ENCODE data around the gene SLC51A. TPM values are rescaled to one million over a fixed set of nuclear protein-coding genes. Genes with fewer than 3 reads are reported as not detected.
A peak's percentile ranks its signal among the peaks of the same experiment; 100 is the strongest.

SLC51A gene
- total and polyA plus RNA-seq, 9 of the 15 experiments (the other 6 are each of a cell fraction or from before 2014, with no cell fraction given) = 0.35 to 0.38 TPM; not detected in 7

DNA sequence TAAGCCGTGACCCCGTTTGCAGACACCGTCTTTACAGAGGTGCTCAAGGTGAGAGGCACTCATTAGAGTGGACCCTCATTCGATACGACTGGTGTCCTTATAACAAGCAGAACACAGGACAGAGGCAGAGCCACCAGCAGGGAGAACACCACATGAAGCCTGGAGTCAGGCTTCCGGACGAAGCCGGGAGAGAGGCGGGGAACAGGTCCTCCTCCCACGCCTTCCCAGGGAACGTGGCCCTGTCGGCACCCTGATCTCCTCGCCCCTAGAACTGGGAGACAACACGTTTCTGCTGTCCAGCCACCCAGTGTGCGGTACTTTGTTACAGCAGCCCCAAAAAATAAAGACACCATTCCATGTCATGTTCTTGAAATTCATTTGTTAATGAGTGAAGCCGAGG is 38.8 kb upstream of the SLC51A start (continued):
- peak; percentile 68 for TF ChIP-seq MGA (IDR thresholded peaks at IDR 0.05)
- no peak for TF ChIP-seq U2AF1 (optimal IDR thresholded peaks at IDR 0.05; ENCODE audit: low read depth, low read length)
- peak; percentile 32; the same call in 1 of the 2 replicates for TF ChIP-seq MAX (CRISPR knock-in tag; IDR thresholded peaks at IDR 0.05)
- TF ChIP-seq, protein P1, sequence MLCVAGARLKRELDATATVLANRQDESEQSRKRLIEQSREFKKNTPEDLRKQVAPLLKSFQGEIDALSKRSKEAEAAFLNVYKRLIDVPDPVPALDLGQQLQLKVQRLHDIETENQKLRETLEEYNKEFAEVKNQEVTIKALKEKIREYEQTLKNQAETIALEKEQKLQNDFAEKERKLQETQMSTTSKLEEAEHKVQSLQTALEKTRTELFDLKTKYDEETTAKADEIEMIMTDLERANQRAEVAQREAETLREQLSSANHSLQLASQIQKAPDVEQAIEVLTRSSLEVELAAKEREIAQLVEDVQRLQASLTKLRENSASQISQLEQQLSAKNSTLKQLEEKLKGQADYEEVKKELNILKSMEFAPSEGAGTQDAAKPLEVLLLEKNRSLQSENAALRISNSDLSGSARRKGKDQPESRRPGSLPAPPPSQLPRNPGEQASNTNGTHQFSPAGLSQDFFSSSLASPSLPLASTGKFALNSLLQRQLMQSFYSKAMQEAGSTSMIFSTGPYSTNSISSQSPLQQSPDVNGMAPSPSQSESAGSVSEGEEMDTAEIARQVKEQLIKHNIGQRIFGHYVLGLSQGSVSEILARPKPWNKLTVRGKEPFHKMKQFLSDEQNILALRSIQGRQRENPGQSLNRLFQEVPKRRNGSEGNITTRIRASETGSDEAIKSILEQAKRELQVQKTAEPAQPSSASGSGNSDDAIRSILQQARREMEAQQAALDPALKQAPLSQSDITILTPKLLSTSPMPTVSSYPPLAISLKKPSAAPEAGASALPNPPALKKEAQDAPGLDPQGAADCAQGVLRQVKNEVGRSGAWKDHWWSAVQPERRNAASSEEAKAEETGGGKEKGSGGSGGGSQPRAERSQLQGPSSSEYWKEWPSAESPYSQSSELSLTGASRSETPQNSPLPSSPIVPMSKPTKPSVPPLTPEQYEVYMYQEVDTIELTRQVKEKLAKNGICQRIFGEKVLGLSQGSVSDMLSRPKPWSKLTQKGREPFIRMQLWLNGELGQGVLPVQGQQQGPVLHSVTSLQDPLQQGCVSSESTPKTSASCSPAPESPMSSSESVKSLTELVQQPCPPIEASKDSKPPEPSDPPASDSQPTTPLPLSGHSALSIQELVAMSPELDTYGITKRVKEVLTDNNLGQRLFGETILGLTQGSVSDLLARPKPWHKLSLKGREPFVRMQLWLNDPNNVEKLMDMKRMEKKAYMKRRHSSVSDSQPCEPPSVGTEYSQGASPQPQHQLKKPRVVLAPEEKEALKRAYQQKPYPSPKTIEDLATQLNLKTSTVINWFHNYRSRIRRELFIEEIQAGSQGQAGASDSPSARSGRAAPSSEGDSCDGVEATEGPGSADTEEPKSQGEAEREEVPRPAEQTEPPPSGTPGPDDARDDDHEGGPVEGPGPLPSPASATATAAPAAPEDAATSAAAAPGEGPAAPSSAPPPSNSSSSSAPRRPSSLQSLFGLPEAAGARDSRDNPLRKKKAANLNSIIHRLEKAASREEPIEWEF (CRISPR knock-in tag; IDR thresholded peaks at IDR 0.05) = no peak
- TF ChIP-seq OTX1 (CRISPR knock-in tag; IDR thresholded peaks at IDR 0.05) = no peak
- no peak for TF ChIP-seq SAFB2 (IDR thresholded peaks at IDR 0.05; ENCODE audit: borderline replicate concordance, low read depth, low read length, severe bottlenecking)
- TF ChIP-seq BACH1 (tag; IDR thresholded peaks at IDR 0.05) = no peak
- TF ChIP-seq FUS (optimal IDR thresholded peaks at IDR 0.05; ENCODE audit: low read depth, low read length) = no peak
- no peak for TF ChIP-seq IFI16 (CRISPR knock-in tag; IDR thresholded peaks at IDR 0.05)
- no peak for TF ChIP-seq MTA2 (IDR thresholded peaks at IDR 0.05; ENCODE audit: low read depth)

Data from K562 (cell line).